ENCODE measurements around the gene ACTG2.
"Not testable (repeated sequence)": the region's sequence is repeated elsewhere in the genome, so short reads cannot be mapped to it uniquely, and the experiment has no call there.

Gene ACTG2

GRCh38 chr2:73892631-73893329 is at the start of gene ACTG2:
TSS of gene ACTG2 (plus strand) at chr2:73893008. CDS start at chr2:73901312, 8,304 bp downstream.
- DNase-seq: no peak

GRCh38 chr2:73844087-73844486 is 48.7 kb upstream of the ACTG2 start:
- DNase-seq: no peak

- no peak for DNase-seq
Measured at GRCh38 chr2:73850009-73850408, 42.8 kb upstream of the ACTG2 start.

DNA sequence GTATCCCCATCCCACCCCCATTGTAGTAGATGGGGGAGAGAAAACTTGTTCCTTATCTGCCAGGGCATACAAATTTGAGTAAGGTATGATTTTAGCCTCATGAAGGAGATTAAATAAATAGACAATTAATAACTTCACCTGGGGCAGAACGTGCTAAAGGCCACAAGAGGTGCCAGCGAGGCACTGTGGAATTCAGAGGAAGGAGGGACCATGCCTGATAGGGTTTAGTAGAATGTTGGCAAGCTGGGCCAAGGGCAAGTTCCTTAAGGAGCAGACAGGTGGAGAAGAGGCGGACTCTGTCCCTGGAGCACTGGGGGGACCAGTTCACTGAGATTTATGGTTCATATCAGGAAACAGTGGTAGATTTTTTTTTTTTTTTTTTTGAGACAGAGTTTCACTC is 41.5 kb upstream of the ACTG2 start:
- DNase-seq: peak; percentile 62

GRCh38 chr2:73852020-73852419 is 40.8 kb upstream of the ACTG2 start:
- DNase-seq: no peak

- no peak for DNase-seq
Measured at GRCh38 chr2:73855526-73855925, 37.3 kb upstream of the ACTG2 start.

DNA sequence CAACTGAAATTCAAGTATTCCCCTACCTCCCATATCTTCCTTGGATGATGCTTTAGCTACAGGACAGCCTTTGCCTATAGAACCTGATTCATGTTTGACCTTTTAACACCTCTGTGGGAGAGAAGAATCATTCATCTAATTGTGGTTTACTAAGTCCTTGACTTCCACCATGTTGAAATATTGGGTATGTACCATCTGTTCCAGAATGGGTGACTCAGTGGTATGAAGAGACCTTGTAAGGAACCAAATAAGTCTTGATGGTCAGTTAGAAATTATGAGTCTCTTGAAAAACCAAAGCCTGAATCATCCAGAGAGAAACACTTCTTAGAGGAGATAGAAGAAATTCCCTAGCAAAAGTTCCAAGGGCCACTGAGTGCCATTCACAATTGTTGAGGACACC is 36.6 kb upstream of the ACTG2 start:
- no peak for DNase-seq

- DNase-seq: no peak
Measured at GRCh38 chr2:73859721-73860586, 32.9 kb upstream of the ACTG2 start.

GRCh38 chr2:73862987-73863386 is 29.8 kb upstream of the ACTG2 start:
- no peak for DNase-seq

GRCh38 chr2:73868204-73868978 is 24.4 kb upstream of the ACTG2 start:
- no peak for DNase-seq

DNA sequence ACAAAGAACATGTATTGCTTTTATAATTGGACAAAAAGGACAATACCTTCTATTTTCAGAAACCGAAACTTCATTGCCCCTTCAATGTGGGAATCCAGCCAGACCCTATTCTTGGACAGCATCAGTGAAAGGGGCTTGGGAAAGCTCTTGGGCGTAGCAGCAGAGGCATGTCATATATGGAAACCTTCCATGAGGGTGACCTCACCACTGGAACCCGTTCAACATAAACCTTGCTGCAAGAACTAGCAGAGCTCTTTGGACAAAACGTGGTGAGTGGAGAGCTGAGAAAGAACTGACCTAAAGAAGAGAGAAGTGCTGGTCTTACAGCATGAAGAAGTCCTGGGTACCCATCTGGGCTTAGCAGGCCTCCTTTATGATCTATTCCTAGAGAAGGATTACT is 22.7 kb upstream of the ACTG2 start:
- DNase-seq: no peak

- peak; percentile 54 for DNase-seq
Measured at GRCh38 chr2:73877071-73877802, 15.6 kb upstream of the ACTG2 start.

DNA sequence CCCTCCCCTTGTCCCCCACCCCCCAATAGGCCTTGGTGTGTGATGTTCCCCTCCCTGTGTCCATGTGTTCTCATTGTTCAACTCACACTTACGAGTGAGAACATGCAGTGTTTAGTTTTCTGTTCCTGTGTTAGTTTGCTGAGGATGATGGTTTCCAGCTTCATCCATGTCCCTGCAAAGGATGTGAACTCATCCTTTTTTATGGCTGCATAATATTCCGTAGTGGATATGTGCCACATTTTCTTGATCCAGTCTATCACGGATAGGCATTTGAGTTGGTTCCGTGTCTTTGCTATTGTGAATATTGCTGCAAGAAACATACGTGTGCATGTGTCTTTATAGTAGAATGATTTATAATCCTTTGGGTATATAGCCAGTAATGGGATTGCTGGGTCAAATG is 14.8 kb upstream of the ACTG2 start:
- DNase-seq: not testable (repeated sequence)

DNA sequence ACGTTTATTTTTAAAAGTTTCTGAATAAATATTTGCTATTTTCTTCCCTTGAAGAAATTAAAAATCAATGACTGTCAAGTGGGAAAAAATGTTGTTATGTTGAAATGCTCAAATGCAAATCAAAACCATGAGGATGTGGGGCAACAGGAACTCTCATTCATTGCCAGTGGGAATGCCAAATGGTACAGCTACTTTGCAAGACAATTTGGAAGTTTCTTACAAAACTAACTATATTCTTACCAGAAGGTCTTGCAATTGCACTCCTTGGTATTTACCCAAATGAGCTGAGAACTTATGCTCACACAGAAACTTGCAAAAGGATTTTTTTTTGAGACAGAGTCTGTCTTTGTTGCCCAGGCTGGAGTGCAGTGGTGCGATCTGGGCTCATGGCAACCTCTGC is 7.4 kb upstream of the ACTG2 start:
- no peak for DNase-seq

DNA sequence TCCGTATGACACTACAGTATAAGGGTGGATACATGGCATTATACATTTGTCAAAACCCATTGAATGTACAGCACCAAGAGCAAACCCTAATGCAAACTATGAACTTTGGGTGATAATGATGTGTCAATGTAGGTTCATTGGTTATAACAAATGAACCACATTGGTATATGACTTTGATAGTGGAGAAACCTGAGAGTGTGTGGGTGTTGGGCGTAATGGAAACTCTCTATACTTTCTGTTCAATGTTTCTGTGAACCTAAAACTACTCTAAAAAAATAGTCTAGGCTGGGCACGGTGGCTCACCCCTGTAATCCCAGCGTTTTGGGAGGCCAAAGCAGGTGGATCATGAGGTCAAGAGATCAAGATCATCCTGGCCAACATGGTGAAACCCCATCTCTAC is 6.5 kb upstream of the ACTG2 start:
- no peak for DNase-seq

DNA sequence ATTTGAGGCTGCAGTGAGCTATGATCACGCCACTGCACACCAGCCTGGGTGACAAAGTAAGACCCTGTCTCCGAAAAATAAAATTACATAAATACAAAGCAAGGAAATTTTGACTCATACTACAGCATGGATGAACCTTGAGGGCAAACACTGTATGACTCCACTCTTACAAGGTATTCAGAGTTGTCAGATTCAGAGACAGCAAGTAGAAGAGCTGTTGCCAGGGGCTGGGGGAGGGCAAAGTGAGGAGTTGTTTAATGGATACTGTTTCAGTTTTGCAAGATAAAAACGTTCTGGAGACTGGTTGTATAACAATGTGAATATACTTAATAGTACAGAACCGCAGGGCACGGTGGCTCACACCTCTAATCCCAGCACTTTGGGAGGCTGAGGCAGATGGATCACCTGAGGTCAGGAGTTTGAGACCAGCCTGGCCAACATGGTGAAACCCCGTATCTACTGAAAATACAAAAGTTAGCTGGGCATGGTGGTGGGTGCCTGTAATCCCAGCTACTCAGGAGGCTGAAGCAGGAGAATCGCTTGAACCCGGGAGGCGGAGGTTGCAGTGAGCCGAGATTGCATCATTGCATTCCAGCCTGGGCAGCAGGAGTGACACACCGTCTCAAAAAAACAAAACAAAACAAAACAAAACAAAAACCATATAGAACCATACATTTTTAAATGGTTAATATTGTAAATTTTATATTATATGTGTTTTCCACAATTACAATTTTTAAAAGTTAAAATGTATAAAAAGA is 5.0 kb upstream of the ACTG2 start:
- DNase-seq: not testable (repeated sequence)

GRCh38 chr2:73888388-73888787 is 4.4 kb upstream of the ACTG2 start:
- DNase-seq: no peak

GRCh38 chr2:73889206-73889605 is 3.6 kb upstream of the ACTG2 start:
- no peak for DNase-seq

GRCh38 chr2:73890301-73891092 is 2.3 kb upstream of the ACTG2 start:
- DNase-seq: no peak

DNA sequence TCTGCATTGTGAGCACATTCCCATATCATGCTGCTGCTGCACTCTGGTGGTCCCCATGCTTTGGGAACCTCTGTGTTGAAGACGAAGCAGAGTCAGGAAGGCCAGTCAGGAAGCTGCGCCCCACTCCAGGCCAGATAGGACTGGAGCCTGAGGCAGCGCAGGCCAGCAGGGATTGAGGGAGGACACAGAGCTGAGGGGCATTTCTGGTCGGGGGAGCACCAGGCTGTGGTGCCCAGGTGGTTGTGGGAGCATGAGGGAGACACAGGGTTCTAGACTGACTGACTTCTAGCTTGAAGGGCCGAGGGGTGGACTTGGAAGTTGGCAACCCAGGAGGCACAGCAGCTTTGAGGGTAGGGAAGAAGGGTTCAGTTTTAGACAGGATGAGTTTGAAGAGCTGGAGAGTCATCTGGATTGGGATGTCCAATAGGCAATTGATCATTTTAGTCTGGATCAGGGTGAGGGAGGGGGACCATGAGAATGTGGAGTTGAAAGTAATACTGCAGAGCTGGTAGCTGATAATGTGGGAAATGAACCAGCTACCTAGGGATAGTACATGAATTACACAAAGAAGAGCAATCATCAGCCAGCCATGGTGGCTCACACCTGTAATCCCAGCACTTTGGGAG is 1.4 kb upstream of the ACTG2 start:
- DNase-seq: no peak
